ENCODE data around the gene F7.

Gene F7

DNA sequence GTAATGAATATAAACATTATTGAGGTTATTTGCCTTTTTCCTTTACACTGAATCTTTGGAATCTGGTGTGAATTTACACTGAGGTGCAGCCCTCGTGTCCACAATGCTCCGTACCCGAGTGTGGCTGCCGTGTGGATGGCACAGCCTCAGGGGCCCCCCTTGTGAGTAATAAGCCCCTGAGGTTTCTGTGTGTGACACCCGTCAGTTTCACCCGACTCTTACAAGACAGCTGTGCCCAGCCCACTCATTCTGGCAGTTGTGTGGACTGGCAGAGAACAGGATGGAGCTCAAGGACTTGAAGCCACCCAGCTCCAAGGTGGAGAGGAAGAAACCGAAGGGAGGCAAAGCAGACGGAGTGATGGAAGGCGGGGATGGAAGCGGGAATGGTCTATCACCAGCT, 60.7 kb downstream of the F7 start:
- DNase-seq = no peak
- TF ChIP-seq GATA1 (IDR thresholded peaks at IDR 0.05; ENCODE audit: low read depth, low read length) = no peak
- no peak for TF ChIP-seq POLR2A (IDR thresholded peaks at IDR 0.05; ENCODE audit: low read length)

DNA sequence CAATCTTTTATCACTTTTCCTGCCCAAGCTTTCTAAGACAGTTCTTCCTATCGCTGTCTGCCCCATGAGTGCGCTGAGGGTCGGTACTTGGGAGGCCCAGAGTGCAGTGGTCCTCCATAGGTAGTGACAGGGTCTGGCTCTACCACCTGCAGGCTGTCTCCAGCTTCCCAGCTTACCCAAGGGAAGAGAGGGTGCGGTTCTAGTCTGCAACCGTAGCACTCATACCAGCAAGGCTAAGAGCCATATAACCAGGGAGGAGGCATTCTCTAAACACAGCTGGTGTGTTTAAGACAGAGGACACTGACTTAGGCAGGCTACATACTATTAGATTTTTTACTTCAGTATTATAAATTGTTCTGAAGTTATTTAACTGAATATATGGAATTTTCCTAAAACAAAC, 61.1 kb downstream of the F7 start:
- TF ChIP-seq GATA1 (IDR thresholded peaks at IDR 0.05; ENCODE audit: low read depth, low read length) = no peak
- TF ChIP-seq POLR2A (IDR thresholded peaks at IDR 0.05; ENCODE audit: low read length) = no peak
- DNase-seq = no peak

DNA sequence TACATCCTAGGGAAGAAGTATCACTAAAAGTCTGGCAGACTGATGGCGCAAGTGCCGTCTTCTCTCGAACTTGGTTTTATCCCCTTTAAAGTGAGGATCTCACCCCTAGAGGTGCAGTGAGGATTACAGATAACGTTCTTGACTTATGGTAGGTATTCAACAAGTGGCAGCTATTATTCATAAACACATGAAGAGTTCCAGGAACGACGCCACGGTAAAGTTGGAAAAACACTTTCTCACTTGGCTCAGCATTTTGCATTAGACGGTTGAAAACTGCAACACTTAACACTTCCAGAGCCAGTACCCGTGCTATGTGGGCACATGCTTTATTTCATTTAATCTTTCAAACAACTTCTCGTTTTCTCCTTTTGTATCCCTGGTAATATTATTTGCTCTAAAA, 61.6 kb downstream of the F7 start:
- DNase-seq = no peak
- TF ChIP-seq POLR2A (IDR thresholded peaks at IDR 0.05; ENCODE audit: low read length) (no peak), GATA1 (IDR thresholded peaks at IDR 0.05; ENCODE audit: low read depth, low read length) (no peak)

DNA sequence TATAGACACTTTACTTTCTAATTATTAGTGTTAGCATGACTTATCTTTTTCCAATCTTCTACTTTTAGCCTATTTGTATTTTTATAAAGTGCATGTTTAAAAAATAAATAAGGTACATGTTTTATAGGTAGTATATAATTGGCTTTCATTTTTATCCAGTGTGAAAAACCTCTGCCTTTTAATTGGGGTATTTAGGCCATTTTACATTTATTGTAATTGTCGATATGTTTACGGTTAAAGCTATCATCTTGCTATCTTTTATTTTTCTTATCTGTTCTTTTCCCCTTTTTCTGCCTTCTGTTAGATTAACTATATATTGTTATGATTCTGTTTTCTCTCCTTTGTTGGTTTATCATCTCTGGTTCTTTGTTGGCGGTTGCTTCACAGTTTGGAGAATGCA, 62.0 kb downstream of the F7 start:
- no peak for DNase-seq
- TF ChIP-seq POLR2A (IDR thresholded peaks at IDR 0.05; ENCODE audit: low read length) (no peak), GATA1 (IDR thresholded peaks at IDR 0.05; ENCODE audit: low read depth, low read length) (no peak)

DNA sequence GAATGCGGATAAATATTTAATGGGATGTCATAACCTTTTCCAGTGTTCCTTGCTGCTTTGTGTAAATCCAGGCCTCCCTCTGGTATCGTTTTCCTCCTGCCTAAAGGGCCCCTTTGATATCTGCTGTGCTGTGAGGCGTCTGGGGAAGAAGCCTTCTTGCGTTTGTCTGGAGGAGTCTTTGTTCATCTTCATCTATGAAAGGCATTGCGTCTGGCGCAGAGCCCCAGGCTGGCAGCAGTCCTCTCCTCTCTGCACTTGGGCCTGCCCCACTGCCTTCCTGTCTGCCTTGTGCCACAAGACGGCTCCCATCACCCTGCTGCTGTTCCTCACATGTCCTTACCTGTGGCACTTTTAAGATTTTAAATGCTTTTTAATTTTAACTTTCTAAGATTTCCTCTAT, 62.6 kb downstream of the F7 start:
- DNase-seq = no peak
- no peak for TF ChIP-seq POLR2A (IDR thresholded peaks at IDR 0.05; ENCODE audit: low read length)
- TF ChIP-seq GATA1 (IDR thresholded peaks at IDR 0.05; ENCODE audit: low read depth, low read length) = no peak

DNA sequence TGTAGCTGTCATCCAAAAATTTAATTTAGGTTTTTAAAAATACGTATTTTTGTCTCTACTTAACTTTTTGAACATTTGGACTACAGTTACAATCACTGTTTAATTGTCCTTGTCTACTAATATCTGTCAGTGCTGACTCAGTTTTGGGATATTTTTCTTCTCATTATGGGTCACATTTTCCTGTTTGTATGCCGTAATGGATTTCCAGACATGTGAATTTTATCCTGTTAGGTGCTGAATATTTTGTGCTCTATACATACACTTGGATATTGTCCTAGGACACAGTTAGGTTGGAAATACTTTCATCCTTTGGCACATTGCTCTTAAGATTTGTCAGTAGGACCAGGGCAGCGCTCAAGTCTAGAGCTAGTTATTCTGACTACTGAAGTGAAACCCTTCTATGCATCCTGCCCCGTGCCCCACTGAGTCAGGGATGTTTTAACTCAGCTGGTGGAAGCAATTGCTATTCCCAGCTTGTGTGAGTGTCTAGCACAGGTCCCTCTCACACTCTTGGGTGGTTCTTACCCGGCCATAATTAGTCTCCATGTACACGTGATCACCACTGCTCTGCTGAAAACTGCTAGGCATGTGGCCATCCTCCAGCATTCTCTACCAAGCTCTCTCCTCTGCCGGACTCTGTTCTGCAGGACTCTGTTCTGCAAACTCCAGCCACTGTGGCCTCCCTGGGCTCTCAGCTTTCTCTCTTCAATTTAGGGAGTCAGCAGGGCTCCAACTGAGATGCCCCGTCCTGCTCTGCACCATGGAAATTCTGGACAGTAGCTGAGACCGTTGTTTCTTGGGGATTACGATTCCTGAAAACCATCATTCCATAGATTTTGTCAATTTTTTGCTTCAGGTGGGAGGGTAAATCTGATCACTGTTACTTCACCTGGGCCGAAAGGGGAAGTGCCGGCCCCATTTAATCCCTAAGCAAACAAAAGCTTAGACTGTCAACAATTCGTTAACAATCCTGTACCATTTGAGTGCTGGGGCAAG, 64.0 kb downstream of the F7 start:
- TF ChIP-seq GATA1 (IDR thresholded peaks at IDR 0.05; ENCODE audit: low read depth, low read length) (no peak), POLR2A (IDR thresholded peaks at IDR 0.05; ENCODE audit: low read length) (no peak)
- no peak for DNase-seq
